ENCODE results near the gene MLYCD. TPM values are rescaled to one million over a fixed set of nuclear protein-coding genes. Genes with fewer than 3 reads are reported as not detected.

Gene MLYCD
- total RNA-seq, 1 experiment from 2014 or later: 3.9 TPM

GRCh38 chr16:83917152-83918120 is 18.5 kb downstream of the MLYCD start:
- no peak for DNase-seq (ENCODE audit: low read depth, low spot score)
- in situ Hi-C loops (cut with HindIII; ENCODE audit: low pct_unique_long_range_greater_than_20kb, low sequenced_read_pairs): no loop called here

- DNase-seq (ENCODE audit: low read depth, low spot score): no peak
- in situ Hi-C loops (cut with HindIII; ENCODE audit: low pct_unique_long_range_greater_than_20kb, low sequenced_read_pairs): no loop called here
These were observed 22.1 kb downstream of the MLYCD start for GRCh38 chr16:83920894-83921491.

- in situ Hi-C loops (cut with HindIII; ENCODE audit: low pct_unique_long_range_greater_than_20kb, low sequenced_read_pairs): no loop called here
- DNase-seq (ENCODE audit: low read depth, low spot score): no peak
These were observed 24.9 kb downstream of the MLYCD start for GRCh38 chr16:83923581-83924365.

GRCh38 chr16:83924686-83925085 is 25.8 kb downstream of the MLYCD start:
- DNase-seq (ENCODE audit: low read depth, low spot score): no peak
- in situ Hi-C loops (cut with HindIII; ENCODE audit: low pct_unique_long_range_greater_than_20kb, low sequenced_read_pairs): no loop called here

- in situ Hi-C loops (cut with HindIII; ENCODE audit: low pct_unique_long_range_greater_than_20kb, low sequenced_read_pairs): no loop called here
These were observed 26.4 kb downstream of the MLYCD start for GRCh38 chr16:83925095-83925905.

DNA sequence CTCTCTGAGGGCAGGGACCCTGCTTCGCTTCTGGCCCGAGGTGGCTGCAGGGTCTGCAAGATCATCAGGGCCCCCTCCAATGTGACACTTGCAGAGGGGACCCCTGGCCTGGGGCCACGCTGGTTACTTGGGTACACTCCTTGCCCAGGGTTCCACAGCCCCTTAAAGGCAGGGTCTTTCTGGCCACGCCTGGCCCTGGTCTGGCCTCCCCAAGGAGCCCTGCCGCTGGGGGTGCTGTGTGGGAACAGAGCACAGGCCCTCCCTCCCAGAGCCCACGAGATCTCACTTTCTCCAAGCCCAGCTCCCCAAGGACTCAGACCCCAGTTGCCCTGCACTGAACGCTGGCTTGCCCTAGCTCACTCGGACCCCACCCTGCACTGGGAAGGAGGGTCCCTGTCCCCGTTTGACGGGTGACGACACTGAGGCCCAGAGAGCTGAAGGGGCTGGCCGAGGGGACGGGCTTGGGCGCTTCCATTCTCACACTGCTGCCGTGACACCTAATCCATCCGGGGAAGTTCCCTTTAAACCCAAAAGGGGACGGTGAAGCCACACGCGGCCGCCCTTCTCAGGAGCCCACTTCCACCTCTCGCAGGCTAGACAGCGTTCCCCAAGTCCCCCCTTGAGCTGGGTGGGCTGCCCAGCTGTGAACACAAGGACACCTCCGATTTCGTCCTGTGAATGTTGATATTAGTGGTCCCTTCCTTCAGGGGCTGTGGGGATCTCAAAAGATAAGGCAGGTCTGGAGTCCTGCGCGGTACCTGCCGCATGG is 27.2 kb downstream of the MLYCD start:
- DNase-seq (ENCODE audit: low read depth, low spot score): no peak
- in situ Hi-C loops (cut with HindIII; ENCODE audit: low pct_unique_long_range_greater_than_20kb, low sequenced_read_pairs): no loop called here

More at GRCh38 chr16:83925095-83925905, 26.4 kb downstream of the MLYCD start:
- DNase-seq (ENCODE audit: low read depth, low spot score): no peak

GRCh38 chr16:83926726-83927397 is 27.9 kb downstream of the MLYCD start:
- in situ Hi-C loops (cut with HindIII; ENCODE audit: low pct_unique_long_range_greater_than_20kb, low sequenced_read_pairs): no loop called here
- peak; percentile 56 for DNase-seq (ENCODE audit: low read depth, low spot score)

- in situ Hi-C loops (cut with HindIII; ENCODE audit: low pct_unique_long_range_greater_than_20kb, low sequenced_read_pairs): no loop called here
- DNase-seq (ENCODE audit: low read depth, low spot score): no peak
These were observed 29.6 kb downstream of the MLYCD start for GRCh38 chr16:83928341-83929055.

GRCh38 chr16:83929811-83930555 is 31.1 kb downstream of the MLYCD start:
- in situ Hi-C loops (cut with HindIII; ENCODE audit: low pct_unique_long_range_greater_than_20kb, low sequenced_read_pairs): no loop called here
- no peak for DNase-seq (ENCODE audit: low read depth, low spot score)

DNA sequence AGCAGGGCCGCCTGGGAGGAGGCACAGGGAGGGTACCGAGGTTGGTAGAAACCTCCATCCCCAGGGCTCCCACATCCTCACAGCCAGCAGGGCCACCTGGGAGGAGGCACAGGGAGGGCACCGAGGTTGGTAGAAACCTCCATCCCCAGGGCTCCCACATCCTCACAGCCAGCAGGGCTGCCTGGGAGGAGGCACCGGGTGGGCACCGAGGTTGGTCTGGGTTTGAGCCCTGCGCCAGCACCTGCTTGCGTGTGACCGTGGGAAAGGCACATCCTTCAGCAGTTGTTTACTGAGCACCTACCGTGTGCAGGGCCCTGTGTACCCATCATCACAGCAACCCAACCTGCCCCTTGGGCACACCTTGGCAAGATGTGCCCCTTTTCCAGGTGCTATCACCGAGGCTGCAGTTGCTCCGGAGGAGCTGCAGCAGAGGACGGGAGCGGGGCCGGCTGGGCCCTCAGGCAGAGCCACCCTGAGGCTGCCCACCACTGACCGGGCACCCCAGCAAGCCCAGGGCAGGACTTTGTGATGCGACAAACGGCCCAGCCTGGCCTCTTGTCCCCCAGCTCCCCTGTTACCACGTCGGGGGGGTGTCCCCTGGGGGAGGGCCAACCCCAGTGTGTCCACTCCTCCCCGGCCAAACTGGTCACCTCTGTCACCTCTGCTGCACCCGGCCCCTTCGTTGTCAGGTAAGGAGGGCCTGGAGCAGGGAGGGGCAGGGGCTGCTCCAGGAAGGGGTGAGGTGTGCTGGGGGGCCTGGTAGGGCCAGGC is 32.0 kb downstream of the MLYCD start:
- in situ Hi-C loops (cut with HindIII; ENCODE audit: low pct_unique_long_range_greater_than_20kb, low sequenced_read_pairs): no loop called here
- no peak for DNase-seq (ENCODE audit: low read depth, low spot score)

- DNase-seq (ENCODE audit: low read depth, low spot score): no peak
- in situ Hi-C loops (cut with HindIII; ENCODE audit: low pct_unique_long_range_greater_than_20kb, low sequenced_read_pairs): no loop called here
These were observed 32.6 kb downstream of the MLYCD start for GRCh38 chr16:83931556-83931955.

- in situ Hi-C loops (cut with HindIII; ENCODE audit: low pct_unique_long_range_greater_than_20kb, low sequenced_read_pairs): no loop called here
- no peak for DNase-seq (ENCODE audit: low read depth, low spot score)
These were observed 33.4 kb downstream of the MLYCD start for GRCh38 chr16:83932304-83932703.

DNA sequence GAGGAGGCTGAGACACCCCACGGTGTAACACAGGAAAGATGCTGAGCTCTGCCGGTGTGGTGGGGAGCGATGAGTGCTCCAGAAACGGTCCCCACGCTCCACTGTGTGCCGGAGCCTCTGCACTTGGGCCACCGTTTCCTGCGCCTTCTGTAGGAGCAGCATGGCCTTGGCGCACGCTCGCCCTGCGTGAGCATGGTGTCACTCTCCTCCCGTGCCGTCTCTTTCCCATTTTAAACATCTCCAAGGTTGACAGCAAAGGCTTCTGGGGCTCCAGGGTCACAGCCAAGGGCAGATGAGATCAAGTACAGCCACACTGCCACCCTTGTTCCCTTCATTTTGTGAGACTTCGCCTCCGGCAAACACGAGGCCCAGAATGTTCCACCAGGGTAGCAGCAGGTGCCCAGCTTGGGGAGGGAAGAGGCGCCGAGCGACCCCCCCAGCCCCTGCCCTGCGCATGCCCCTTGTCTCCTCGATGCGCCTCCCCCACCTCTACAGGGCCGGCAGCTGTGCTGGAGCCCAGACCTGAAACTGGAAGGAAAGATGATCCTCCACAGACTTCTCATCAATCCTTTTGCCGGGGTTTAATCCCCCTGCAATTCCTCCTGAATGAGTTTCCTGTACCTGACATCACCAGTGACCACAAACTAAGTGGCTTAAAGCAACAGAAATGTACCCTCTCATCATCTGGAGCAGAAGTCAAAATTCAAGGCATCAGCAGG is 34.2 kb downstream of the MLYCD start:
- no peak for DNase-seq (ENCODE audit: low read depth, low spot score)
- in situ Hi-C loops (cut with HindIII; ENCODE audit: low pct_unique_long_range_greater_than_20kb, low sequenced_read_pairs): no loop called here

All from SK-MEL-5 (cell line).